ENCODE results near the gene ADAMTS13. TPM values are rescaled to one million over a fixed set of nuclear protein-coding genes. Genes with fewer than 3 reads are reported as not detected.
"Not testable (repeated sequence)": the region's sequence is repeated elsewhere in the genome, so short reads cannot be mapped to it uniquely, and the experiment has no call there.

The ADAMTS13 gene
- total and polyA plus RNA-seq, 2 donors (not counting 3 experiments of a cell fraction or from before 2014, with no cell fraction given): 1.5 to 2.5 TPM

DNA sequence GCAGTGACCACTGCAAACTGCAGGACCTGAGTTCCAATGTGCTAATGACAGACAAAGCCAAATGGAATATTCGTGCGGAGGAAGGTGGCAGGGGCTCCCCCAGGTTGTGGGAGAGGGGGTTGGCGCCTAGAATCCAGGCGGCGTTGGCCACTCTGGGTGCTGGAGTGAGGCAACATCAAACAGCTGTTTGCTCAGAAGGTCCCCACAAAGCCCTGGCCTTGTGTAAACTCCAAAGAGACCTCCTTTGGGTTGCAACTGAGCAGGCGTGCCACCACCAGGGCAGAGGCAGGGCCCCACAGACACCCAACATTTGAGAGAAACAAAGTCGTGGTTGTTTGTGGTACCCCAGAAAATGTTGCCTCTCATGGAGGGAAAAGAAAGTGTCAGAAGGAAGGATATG, 31.5 kb upstream of the ADAMTS13 start:
- POLR2A ChIA-PET: interaction anchor here (0.6 kb wide), 1 partner anchor 228 kb away, joined by 4 read pairs; no protein-coding TSS in a partner anchor
- dilution Hi-C loops (cut with MboI; ENCODE audit: extremely low pct_ligation_motif_present, low sequenced_read_pairs) (no loop called here), intact Hi-C loops (cut with micrococcal nuclease) (no loop called here)
- no peak for TF ChIP-seq MYC (IDR thresholded peaks at IDR 0.05; ENCODE audit: low read depth, low read length)
- TF ChIP-seq, protein P1, sequence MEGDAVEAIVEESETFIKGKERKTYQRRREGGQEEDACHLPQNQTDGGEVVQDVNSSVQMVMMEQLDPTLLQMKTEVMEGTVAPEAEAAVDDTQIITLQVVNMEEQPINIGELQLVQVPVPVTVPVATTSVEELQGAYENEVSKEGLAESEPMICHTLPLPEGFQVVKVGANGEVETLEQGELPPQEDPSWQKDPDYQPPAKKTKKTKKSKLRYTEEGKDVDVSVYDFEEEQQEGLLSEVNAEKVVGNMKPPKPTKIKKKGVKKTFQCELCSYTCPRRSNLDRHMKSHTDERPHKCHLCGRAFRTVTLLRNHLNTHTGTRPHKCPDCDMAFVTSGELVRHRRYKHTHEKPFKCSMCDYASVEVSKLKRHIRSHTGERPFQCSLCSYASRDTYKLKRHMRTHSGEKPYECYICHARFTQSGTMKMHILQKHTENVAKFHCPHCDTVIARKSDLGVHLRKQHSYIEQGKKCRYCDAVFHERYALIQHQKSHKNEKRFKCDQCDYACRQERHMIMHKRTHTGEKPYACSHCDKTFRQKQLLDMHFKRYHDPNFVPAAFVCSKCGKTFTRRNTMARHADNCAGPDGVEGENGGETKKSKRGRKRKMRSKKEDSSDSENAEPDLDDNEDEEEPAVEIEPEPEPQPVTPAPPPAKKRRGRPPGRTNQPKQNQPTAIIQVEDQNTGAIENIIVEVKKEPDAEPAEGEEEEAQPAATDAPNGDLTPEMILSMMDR (IDR thresholded peaks at IDR 0.05; ENCODE audit: extremely low read depth in 1 of 2, insufficient read depth in 1 of 2, low read depth in 1 of 2, low read length in 2 of 2): no peak
- TF ChIP-seq POLR2AphosphoS5 (IDR thresholded peaks at IDR 0.05; ENCODE audit: insufficient read depth, low read depth, low read length): no peak
- no peak for TF ChIP-seq POLR2A (IDR thresholded peaks at IDR 0.05; ENCODE audit: low read depth, low read length)
- TF ChIP-seq EZH2 (IDR thresholded peaks at IDR 0.05; ENCODE audit: borderline replicate concordance, low read depth, low read length, severe bottlenecking): no peak
- TF ChIP-seq MAX (IDR thresholded peaks at IDR 0.05; ENCODE audit: insufficient read depth, insufficient read length): no peak
- TF ChIP-seq FOS (IDR thresholded peaks at IDR 0.05; ENCODE audit: borderline replicate concordance, insufficient read depth, low read length): no peak
- no peak for TF ChIP-seq GATA2 (IDR thresholded peaks at IDR 0.05; ENCODE audit: insufficient read depth, insufficient read length, low read depth, low read length)
- no peak for TF ChIP-seq JUN (IDR thresholded peaks at IDR 0.05; ENCODE audit: borderline replicate concordance, insufficient read depth, insufficient read length, low read depth)
- no peak for FAIRE-seq
- Histone ChIP-seq H3K27ac (ENCODE audit: insufficient read depth, low read depth, low read length) (no peak overlapping the region), H3K36me3 (ENCODE audit: control insufficient read depth in 2 of 2, extremely low read depth in 1 of 2, insufficient read depth in 2 of 2, low read length in 2 of 2) (no peaks in the 10 kb centered on the region), H3K79me2 (ENCODE audit: control insufficient read depth, insufficient read depth, low read length) (no peaks in the 10 kb centered on the region), H3K4me1 (ENCODE audit: control insufficient read depth, extremely low read depth, insufficient read depth, low read length) (no peaks in the 10 kb centered on the region), H3K9me3 (replicated peaks; ENCODE audit: control insufficient read depth, insufficient read depth, low read length) (no peaks in the 10 kb centered on the region), H3K9me1 (replicated peaks; ENCODE audit: control insufficient read depth, extremely low read depth, insufficient read depth, low read length) (no peaks in the 10 kb centered on the region), H2AFZ (ENCODE audit: low read depth, low read length) (no peak overlapping the region), H4K20me1 (replicated peaks; ENCODE audit: control insufficient read depth, extremely low read depth, insufficient read depth, low read length) (no peaks in the 10 kb centered on the region), H3K9ac (replicated peaks; ENCODE audit: extremely low read depth, insufficient read depth, low read length) (no peak overlapping the region), H3K4me3 (replicated peaks in 1 of 3; ENCODE audit: insufficient read depth in 1 of 3, low read depth in 1 of 3, low read length in 3 of 3) (no peak overlapping the region), H3K4me2 (ENCODE audit: insufficient read depth, low read length) (no peak overlapping the region), H3K27me3 (ENCODE audit: control insufficient read depth in 2 of 2, insufficient read depth in 2 of 2, low read length in 2 of 2) (no peaks in the 10 kb centered on the region)
- DNase-seq (ENCODE audit: low read depth, low spot score): no peak
- CTCF ChIA-PET: no interaction called here
- no TSS peak for BruUV-seq (replicated peaks)

DNA sequence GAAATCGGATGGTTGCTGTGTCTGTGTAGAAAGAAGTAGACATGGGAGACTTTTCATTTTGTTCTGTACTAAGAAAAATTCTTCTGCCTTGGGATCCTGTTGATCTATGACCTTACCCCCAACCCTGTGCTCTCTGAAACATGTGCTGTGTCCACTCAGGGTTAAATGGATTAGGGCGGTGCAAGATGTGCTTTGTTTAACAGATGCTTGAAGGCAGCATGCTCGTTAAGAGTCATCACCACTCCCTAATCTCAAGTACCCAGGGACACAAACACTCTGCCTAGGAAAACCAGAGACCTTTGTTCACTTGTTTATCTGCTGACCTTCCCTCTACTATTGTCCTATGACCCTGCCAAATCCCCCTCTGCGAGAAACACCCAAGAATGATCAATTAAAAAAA, 30.7 kb upstream of the ADAMTS13 start:
- H3K9me3 ChIP-seq (replicated peaks; ENCODE audit: control insufficient read depth, insufficient read depth, low read length); POLR2A ChIA-PET; H3K4me3 ChIP-seq (replicated peaks in 1 of 3; ENCODE audit: insufficient read depth in 1 of 3, low read depth in 1 of 3, low read length in 3 of 3); BruUV-seq (replicated peaks); H4K20me1 ChIP-seq (replicated peaks; ENCODE audit: control insufficient read depth, extremely low read depth, insufficient read depth, low read length); H3K4me1 ChIP-seq (ENCODE audit: control insufficient read depth, extremely low read depth, insufficient read depth, low read length); intact Hi-C loops (cut with micrococcal nuclease); H3K27ac ChIP-seq (ENCODE audit: insufficient read depth, low read depth, low read length); H3K9ac ChIP-seq (replicated peaks; ENCODE audit: extremely low read depth, insufficient read depth, low read length); H2AFZ ChIP-seq (ENCODE audit: low read depth, low read length); dilution Hi-C loops (cut with MboI; ENCODE audit: extremely low pct_ligation_motif_present, low sequenced_read_pairs); H3K4me2 ChIP-seq (ENCODE audit: insufficient read depth, low read length); H3K36me3 ChIP-seq (ENCODE audit: control insufficient read depth in 2 of 2, extremely low read depth in 1 of 2, insufficient read depth in 2 of 2, low read length in 2 of 2); H3K79me2 ChIP-seq (ENCODE audit: control insufficient read depth, insufficient read depth, low read length); H3K27me3 ChIP-seq (ENCODE audit: control insufficient read depth in 2 of 2, insufficient read depth in 2 of 2, low read length in 2 of 2); H3K9me1 ChIP-seq (replicated peaks; ENCODE audit: control insufficient read depth, extremely low read depth, insufficient read depth, low read length); CTCF ChIA-PET; DNase-seq (ENCODE audit: low read depth, low spot score); FAIRE-seq: not testable (repeated sequence)

- H3K9me1 ChIP-seq (replicated peaks; ENCODE audit: control insufficient read depth, extremely low read depth, insufficient read depth, low read length); dilution Hi-C loops (cut with MboI; ENCODE audit: extremely low pct_ligation_motif_present, low sequenced_read_pairs); H3K27me3 ChIP-seq (ENCODE audit: control insufficient read depth in 2 of 2, insufficient read depth in 2 of 2, low read length in 2 of 2); H3K4me3 ChIP-seq (replicated peaks in 1 of 3; ENCODE audit: insufficient read depth in 1 of 3, low read depth in 1 of 3, low read length in 3 of 3); BruUV-seq (replicated peaks); H3K9me3 ChIP-seq (replicated peaks; ENCODE audit: control insufficient read depth, insufficient read depth, low read length); H2AFZ ChIP-seq (ENCODE audit: low read depth, low read length); DNase-seq (ENCODE audit: low read depth, low spot score); H4K20me1 ChIP-seq (replicated peaks; ENCODE audit: control insufficient read depth, extremely low read depth, insufficient read depth, low read length); H3K27ac ChIP-seq (ENCODE audit: insufficient read depth, low read depth, low read length); H3K4me2 ChIP-seq (ENCODE audit: insufficient read depth, low read length); H3K36me3 ChIP-seq (ENCODE audit: control insufficient read depth in 2 of 2, extremely low read depth in 1 of 2, insufficient read depth in 2 of 2, low read length in 2 of 2); H3K79me2 ChIP-seq (ENCODE audit: control insufficient read depth, insufficient read depth, low read length); FAIRE-seq; H3K4me1 ChIP-seq (ENCODE audit: control insufficient read depth, extremely low read depth, insufficient read depth, low read length); H3K9ac ChIP-seq (replicated peaks; ENCODE audit: extremely low read depth, insufficient read depth, low read length); POLR2A ChIA-PET; CTCF ChIA-PET; intact Hi-C loops (cut with micrococcal nuclease): not testable (repeated sequence)
Measured at GRCh38 chr9:133392308-133392707, 29.9 kb upstream of the ADAMTS13 start.

Data from endothelial cell of umbilical vein (primary cell).